ENCODE measurements around the gene FAM222B.
A peak's percentile ranks its signal among the peaks of the same experiment; 100 is the strongest.

The FAM222B gene

DNA sequence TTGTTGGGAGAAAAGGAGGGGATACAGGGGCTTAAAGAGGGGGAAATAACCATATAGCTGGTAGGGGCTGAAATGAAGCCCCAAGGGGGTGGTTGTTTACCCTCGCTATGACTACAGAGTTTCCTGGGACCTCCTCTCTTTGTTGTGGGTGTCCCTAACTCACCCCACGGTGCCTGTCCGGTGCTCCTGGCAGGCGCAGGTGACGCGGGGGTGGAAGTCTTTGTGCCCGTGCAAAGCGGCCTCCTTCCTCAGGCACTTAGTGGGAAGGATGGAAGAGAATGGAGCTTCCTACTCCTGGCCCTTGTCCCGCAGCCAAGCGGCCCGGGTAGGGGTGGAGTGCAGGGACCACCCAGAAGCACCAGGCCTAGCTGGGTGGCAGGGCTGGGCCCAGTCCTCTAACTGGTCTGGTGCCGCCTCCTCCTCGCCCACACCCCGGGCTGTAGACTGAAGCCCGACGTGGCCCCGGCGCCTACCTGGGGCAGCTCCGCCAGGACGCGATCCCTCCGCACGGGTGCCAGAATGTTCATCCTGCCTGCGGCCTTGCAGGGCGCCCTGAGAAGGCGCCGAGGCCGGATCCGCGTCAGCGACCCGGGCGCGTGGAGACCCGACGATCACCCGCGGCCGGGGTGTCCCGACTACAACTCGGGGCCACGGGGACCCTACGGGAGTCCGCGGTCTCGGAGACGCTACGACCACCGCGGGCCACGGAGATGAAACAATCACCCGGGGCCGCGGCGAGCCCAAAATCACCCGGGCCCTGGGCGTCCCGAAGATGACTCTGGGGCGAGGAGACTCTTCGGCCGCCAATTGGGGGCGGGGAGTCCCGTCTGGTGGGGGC, 125.6 kb downstream of the FAM222B start (continued):
- TF ChIP-seq SP7 (tag by site-specific recombination; IDR thresholded peaks at IDR 0.05): peak; percentile 51
- peak; percentile 78 for TF ChIP-seq ZBTB20 (tag by site-specific recombination; IDR thresholded peaks at IDR 0.05)
- TF ChIP-seq, protein P1, sequence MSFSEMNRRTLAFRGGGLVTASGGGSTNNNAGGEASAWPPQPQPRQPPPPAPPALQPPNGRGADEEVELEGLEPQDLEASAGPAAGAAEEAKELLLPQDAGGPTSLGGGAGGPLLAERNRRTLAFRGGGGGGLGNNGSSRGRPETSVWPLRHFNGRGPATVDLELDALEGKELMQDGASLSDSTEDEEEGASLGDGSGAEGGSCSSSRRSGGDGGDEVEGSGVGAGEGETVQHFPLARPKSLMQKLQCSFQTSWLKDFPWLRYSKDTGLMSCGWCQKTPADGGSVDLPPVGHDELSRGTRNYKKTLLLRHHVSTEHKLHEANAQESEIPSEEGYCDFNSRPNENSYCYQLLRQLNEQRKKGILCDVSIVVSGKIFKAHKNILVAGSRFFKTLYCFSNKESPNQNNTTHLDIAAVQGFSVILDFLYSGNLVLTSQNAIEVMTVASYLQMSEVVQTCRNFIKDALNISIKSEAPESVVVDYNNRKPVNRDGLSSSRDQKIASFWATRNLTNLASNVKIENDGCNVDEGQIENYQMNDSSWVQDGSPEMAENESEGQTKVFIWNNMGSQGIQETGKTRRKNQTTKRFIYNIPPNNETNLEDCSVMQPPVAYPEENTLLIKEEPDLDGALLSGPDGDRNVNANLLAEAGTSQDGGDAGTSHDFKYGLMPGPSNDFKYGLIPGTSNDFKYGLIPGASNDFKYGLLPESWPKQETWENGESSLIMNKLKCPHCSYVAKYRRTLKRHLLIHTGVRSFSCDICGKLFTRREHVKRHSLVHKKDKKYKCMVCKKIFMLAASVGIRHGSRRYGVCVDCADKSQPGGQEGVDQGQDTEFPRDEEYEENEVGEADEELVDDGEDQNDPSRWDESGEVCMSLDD (tag by site-specific recombination; IDR thresholded peaks at IDR 0.05): peak; percentile 33; the same call in 1 of the 2 replicates
- TF ChIP-seq ZFHX2 (tag by site-specific recombination; conservative IDR thresholded peaks at IDR 0.05): peak; percentile 92
- no peak for TF ChIP-seq ZNF621 (tag by site-specific recombination; IDR thresholded peaks at IDR 0.05)

GRCh38 chr17:28715217-28715616, 127.4 kb downstream of the FAM222B start:
- H3K27ac ChIP-seq (ENCODE audit: extremely low read depth, low read depth, low read length): no peak overlapping the region
- TF ChIP-seq PRDM10 (tag by site-specific recombination; IDR thresholded peaks at IDR 0.05): peak; percentile 86
- TF ChIP-seq ZNF10 (tag by site-specific recombination; IDR thresholded peaks at IDR 0.05): no peak
- no peak for TF ChIP-seq OSR2 (tag by site-specific recombination; IDR thresholded peaks at IDR 0.05)
- TF ChIP-seq PRDM2 (tag by site-specific recombination; IDR thresholded peaks at IDR 0.05; ENCODE audit: borderline replicate concordance): no peak
- no peak for TF ChIP-seq YY1 (tag by site-specific recombination; IDR thresholded peaks at IDR 0.05)
- TF ChIP-seq, protein P2, sequence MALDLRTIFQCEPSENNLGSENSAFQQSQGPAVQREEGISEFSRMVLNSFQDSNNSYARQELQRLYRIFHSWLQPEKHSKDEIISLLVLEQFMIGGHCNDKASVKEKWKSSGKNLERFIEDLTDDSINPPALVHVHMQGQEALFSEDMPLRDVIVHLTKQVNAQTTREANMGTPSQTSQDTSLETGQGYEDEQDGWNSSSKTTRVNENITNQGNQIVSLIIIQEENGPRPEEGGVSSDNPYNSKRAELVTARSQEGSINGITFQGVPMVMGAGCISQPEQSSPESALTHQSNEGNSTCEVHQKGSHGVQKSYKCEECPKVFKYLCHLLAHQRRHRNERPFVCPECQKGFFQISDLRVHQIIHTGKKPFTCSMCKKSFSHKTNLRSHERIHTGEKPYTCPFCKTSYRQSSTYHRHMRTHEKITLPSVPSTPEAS (tag by site-specific recombination; IDR thresholded peaks at IDR 0.05): no peak
- TF ChIP-seq ZNF423 (tag by site-specific recombination; IDR thresholded peaks at IDR 0.05): no peak
- TF ChIP-seq ZNF311 (tag by site-specific recombination; IDR thresholded peaks at IDR 0.05; ENCODE audit: borderline replicate concordance): no peak
- TF ChIP-seq ZNF548 (tag by site-specific recombination; IDR thresholded peaks at IDR 0.05): no peak
- peak; percentile 32; the same call in 1 of the 2 replicates for TF ChIP-seq ZNF600 (tag by site-specific recombination; IDR thresholded peaks at IDR 0.05)
- TF ChIP-seq ZNF202 (tag by site-specific recombination; IDR thresholded peaks at IDR 0.05; ENCODE audit: borderline replicate concordance): no peak
- CTCF ChIA-PET: interaction anchor here (2.6 kb wide), 1 partner anchor 12 kb away, joined by 16 read pairs; the partner anchor contains the start of gene TLCD1
- POLR2A ChIA-PET: interaction anchor here (1.7 to 3.7 kb wide), 2 partner anchors 12 to 13 kb away, joined by 5 to 38 read pairs; partner anchors contain the start of genes NEK8 and TLCD1
- peaks cover 10 to 42% of the 10 kb centered on the region in 2 experiments; a peak in 2 of 3 replicates for H3K36me3 ChIP-seq (ENCODE audit: control insufficient read depth in 2 of 2, insufficient read depth in 1 of 2, low read length in 2 of 2)
- H3K4me3 ChIP-seq (ENCODE audit: low read depth, low read length): no peak overlapping the region
- peaks cover 15% of the 10 kb centered on the region for H3K4me1 ChIP-seq (ENCODE audit: control insufficient read depth, insufficient read depth, low read length)
- H3K9me3 ChIP-seq (ENCODE audit: control insufficient read depth, insufficient read depth, low read depth, low read length): no peaks in the 10 kb centered on the region

Measured in HEK293 (cell line).